ENCODE measurements around the gene LSM12.
"Not testable (repeated sequence)": the region's sequence is repeated elsewhere in the genome, so short reads cannot be mapped to it uniquely, and the experiment has no call there.

Gene LSM12

GRCh38 chr17:44008205-44008909 lies 58.1 kb downstream of the LSM12 start:
- in situ Hi-C loops (cut with MboI; ENCODE audit: low sequenced_read_pairs), result no loop called here

GRCh38 chr17:44007346-44008204 lies 58.9 kb downstream of the LSM12 start:
- in situ Hi-C loops (cut with MboI; ENCODE audit: low sequenced_read_pairs), result no loop called here

DNA sequence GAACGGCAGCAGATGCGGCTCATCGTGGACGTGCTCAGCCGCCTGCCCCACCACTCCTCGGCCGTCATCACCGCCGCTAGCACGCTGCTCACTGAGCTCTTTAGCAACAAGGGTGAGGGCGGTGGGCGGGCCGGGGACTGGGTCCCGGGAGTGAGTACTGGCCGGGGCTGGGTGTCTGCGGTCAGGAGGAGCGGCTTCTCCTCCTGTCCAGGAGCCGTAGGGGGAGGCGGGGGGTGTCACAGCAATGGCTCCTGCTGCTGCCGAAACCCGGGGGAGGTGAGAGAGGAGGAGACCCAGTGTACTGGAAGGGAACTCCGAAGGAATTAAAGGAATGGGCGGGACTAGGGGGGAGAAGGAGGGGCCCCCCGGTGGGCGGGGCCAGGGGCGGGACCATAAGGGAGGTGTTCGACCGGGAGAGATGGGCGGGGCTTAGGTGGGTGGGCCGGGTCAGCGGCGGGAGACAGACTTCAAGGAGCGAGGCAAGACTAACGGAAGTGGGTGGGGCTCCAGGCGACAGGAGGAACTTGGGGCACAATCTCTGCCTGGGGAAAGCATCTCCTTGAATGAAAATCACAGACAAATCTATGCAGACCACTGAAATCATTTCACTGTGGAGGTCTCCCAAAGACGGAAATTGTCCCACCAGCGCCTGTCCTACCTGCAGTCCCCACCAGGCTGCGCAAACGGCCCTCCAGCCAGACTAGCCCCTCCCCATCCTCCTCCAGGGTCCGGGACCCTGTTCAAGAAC lies 59.7 kb downstream of the LSM12 start:
- in situ Hi-C loops (cut with MboI; ENCODE audit: low sequenced_read_pairs), result no loop called here

GRCh38 chr17:44006272-44006597 lies 60.2 kb downstream of the LSM12 start:
- in situ Hi-C loops (cut with MboI; ENCODE audit: low sequenced_read_pairs), result no loop called here

- in situ Hi-C loops (cut with MboI; ENCODE audit: low sequenced_read_pairs), result no loop called here
Observed at GRCh38 chr17:44005527-44006271, 60.8 kb downstream of the LSM12 start.

DNA sequence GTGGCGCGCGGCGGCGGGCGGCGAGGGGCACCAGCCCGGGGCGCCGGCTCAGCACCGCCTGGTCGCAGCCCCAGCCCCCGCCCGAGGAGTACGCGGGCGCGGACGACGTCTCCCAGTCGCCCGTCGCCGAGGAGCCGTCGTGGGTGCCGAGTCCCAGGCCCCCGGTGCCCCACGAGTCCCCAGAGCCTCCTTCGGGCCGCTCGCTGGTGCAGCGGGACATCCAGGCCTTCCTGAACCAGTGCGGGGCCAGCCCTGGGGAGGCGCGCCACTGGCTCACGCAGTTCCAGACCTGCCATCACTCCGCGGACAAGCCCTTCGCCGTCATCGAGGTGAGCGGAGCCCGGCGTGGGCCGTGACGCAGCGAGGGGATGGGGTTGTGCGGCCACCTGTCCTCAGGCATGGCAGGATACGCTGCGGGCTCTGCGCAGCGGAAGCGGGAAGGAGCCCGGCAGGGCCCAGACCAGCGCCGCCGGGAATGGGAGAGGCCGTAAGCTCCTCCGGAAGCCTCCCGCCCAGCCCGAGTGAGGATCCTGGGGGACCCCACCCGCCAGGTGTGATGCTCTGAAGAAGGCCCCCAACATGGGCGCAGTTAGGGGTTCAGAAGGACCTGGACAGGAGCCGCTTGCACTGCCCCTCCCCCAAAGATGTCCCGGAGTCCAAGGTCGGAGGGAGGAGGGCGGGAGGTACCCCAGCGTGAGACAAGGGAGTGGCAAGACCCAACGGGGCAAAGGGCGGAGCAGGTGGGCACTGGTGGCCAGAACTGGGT lies 61.5 kb downstream of the LSM12 start:
- in situ Hi-C loops (cut with MboI; ENCODE audit: low sequenced_read_pairs), result no loop called here

DNA sequence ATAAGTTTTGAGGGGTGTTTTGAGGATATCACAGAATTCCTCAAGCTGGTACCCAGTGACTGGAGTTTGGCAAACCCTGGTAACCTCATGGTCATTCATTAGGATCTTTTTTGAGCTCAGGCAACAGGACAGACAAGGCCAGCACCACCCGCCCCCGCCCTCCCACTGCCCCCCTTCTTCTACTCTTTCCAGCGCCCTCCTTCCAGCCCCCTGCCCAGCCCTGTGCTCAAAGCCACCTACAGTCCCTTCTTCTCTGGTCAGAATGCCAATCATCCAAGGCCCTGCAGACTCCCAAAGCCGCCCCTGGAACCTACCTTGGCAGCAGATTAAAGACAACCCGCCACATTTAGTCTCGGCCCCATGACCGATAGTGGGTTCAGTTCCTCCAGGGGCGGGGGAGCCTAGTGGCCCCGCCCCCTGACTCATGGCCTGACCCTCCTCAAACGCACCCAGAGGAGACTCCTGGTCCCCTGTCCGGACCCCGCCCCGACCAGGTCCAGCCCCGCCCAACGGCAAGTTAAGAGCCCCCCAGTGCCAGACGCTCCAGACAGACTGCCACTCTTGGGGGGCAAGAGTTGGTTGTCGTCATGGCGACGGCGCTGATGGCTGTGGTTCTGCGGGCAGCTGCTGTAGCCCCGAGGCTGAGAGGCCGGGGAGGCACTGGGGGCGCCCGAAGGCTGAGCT lies 62.3 kb downstream of the LSM12 start, which contains the start of gene NAGS:
Gene NAGS (plus strand): TSS at position 546 of the 684 bp plus-strand sequence. CDS start 42 bp downstream, at position 588.
- in situ Hi-C loops (cut with MboI; ENCODE audit: low sequenced_read_pairs), result no loop called here

DNA sequence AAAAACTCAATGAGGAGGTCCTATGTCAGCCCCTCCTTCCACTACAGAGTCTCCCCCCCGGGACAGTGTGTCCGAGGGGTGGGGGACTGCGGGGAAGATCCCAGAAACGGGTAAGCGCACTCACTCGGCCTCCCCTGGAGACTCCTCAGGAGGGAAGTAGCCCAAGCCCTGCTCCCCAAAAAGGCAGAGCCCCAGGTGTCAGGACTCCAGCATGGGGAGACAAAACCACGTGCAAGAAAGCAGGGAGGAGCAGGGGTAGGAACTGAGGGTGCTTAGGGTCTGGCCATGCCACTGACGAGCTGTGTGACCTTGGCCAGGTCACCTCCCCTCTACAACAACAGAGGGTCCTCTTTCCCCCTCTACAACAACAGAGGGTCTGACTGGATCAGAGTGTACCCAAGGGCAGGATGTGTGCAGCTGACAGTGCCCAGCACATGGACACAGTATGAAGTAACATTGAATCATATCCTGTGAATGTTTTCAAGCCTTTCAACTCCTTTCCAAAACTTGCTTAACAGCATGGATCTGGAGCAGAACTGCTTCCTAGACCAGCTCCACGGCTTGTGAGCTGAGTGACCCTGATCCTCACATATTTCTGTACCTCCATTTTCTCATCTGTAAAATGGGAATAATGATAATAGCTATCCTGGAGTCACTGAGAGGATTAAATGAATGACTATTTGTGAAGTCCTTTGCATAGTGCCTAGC lies 64.2 kb downstream of the LSM12 start:
- in situ Hi-C loops (cut with MboI; ENCODE audit: low sequenced_read_pairs), result no loop called here

DNA sequence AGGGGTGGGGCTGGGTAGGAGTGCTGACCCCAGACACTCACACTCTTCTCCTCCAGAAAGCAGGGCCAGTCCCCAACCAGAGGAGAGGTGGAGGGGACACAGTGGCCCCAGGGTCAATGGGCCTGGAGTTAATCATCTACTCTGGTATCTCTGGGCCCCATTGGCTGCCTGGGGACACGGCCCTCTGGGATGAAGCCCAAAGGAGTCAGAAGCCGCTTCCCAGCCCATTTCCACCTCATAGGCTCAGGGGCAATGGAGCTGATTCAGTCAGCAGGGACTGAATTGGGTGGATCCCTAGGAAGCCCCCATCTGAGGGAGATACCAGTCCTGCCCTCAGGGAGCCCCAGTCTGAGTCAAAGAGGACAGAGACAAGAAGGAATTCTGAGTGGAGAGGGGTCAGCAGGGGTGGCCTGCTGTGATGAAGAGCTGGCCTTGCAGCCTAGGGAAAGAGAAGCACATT lies 65.0 kb downstream of the LSM12 start:
- in situ Hi-C loops (cut with MboI; ENCODE audit: low sequenced_read_pairs), result no loop called here

DNA sequence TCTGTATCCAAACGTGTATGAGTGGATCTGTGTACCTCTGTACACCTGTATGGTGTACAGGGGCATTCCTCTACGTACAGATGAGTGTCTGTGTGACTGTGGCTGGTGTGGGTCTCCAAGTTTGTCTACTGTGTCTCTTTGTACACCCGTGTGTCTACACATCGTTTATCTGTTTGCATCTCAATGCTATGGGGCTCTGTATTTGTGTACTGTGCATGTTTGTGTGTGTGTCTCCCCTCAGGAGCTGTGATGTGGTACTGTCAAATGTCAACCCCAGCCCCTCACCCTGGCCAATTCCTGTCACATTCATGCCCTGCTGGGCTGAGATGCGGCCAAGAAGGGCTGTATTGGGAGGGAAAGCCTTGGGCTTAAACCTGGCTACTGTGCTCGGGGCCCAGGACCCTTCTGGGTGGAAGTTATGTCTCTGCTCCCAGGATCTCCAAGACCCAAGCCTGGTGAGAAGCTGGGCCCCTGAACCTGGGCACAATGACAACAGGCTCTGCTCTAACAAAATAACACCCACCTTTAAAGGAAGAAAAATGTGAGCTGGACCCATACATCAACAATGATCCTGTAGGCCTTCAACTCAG lies 65.5 kb downstream of the LSM12 start:
- in situ Hi-C loops (cut with MboI; ENCODE audit: low sequenced_read_pairs), result no loop called here

DNA sequence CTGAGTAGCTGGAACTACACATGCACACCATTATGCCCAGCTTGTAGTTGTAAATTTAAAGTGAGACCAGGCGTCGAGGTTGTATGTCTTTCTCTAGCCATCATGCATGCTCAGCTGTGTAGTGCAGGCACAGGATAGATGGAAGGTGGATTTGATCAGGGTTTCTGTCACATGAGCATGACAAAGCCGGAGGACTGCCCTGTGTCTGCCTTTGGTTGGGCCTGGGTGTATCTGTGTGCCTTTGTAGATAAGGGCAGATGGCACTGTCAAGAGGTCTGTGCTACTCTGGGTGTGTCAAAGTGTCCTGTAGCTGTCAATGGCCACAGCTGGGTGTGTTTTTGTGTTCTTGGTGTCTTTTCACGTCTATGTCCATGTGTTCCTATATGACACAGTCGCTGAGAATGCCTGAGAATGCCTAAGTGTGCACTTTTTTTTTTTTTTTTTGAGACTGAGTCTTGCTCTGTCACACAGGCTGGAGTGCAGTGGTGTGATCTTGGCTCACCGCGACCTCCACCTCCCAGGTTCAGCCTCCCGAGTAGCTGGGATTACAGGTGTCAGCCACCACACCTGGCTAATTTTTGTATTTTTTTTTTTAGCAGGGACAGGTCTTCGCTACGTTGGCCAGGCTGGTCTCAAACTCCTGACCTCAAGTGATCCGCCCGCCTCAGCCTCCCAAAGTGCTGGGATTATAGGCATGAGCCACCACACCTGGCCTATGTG lies 66.2 kb downstream of the LSM12 start:
- in situ Hi-C loops (cut with MboI; ENCODE audit: low sequenced_read_pairs), result no loop called here

DNA sequence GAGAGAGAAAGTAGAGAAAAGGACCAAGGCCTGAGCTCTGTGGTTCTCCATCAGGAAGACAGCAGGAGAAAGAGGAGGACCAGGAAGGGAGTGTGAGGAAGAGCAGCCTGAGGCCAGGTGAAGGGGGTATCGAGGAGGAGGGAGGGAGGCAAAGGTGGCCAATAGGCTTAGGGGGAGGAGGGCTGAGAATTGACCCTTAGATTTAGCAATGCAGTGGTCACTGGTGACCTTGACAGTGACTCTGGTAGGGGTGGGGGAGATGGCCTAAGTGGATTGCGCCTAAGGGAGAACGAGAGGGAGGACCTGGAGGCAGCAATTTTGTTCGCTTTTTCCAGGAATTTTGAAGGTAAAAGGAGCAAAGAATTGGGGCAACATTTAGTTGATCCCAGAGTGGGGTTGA lies 67.4 kb downstream of the LSM12 start:
- in situ Hi-C loops (cut with MboI; ENCODE audit: low sequenced_read_pairs), result no loop called here

DNA sequence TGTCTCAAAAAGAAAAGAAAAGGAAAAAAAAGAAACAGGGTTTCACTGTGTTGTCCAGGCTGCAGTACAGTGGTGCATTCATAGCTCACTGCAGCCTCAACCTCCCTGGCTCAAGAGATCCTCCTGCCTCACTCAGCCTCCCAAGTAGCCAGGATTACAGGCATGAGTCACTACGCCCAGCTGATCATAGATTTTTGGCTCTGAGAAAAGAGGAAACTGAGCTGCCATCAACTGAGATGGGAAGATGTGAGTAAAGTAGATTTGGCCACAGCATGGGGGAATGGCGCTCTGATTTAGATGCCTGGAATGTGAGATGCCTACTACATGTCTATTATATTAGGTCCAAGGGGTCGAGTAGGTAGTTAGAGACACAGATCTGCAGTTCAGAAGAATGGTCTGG lies 67.9 kb downstream of the LSM12 start:
- in situ Hi-C loops (cut with MboI; ENCODE audit: low sequenced_read_pairs), result no loop called here

GRCh38 chr17:43997180-43997579 lies 69.3 kb downstream of the LSM12 start:
- in situ Hi-C loops (cut with MboI; ENCODE audit: low sequenced_read_pairs), result not testable (repeated sequence)

GRCh38 chr17:43995150-43995471 lies 71.4 kb downstream of the LSM12 start:
- in situ Hi-C loops (cut with MboI; ENCODE audit: low sequenced_read_pairs), result no loop called here

DNA sequence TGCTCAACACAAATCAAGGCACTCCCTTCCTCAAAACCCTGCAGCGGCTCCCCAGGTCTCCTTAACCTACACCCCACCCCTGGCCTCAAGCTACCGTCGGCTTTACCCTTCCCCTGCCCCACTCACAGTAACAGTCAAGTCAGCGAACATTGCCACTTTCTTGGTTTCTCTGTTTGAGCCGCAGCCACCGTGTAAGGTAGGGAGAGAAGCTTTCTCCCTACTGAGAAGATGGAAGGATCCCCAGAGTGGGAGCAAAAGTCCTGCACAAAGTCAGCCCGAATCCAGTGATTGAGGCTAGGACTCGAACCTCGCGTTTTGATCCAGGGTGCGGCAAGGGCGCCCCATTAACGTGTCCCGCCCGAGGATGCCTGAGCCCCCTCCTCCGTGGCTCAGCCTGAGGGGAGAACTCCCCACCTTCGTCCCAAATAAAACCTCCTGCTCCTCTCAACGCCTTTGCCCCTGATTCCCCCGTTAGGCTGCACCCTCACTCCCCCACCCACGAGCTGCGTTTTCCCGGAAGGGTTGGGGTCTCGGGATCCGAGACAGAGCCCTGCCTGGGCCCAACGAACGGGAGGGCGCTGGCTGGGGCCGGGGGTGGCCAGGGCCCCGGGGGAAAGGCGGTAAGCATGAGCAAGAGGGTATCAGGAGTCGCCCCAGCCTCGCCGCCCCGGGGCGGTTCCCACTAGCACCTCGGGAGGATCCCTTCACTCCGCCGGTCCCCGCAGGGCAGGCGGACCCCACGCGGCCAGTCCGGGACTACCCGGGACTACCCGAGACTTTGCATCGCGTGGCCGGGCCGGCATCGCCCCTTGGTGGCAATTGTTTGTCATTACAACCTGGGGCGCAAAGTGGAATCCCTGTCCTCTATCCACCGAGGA lies 72.0 kb downstream of the LSM12 start:
- in situ Hi-C loops (cut with MboI; ENCODE audit: low sequenced_read_pairs), result no loop called here

GRCh38 chr17:43992641-43993040 lies 73.8 kb downstream of the LSM12 start:
- in situ Hi-C loops (cut with MboI; ENCODE audit: low sequenced_read_pairs), result no loop called here
